Measurements from ENCODE around the gene HMCN2. TPM values are rescaled to one million over a fixed set of nuclear protein-coding genes. Genes with fewer than 3 reads are reported as not detected.

The HMCN2 gene
- total RNA-seq, 1 donor from 2014 or later: not detected

- DNase-seq (ENCODE audit: low read depth): no peak
- TF ChIP-seq CTCF (IDR thresholded peaks at IDR 0.05; ENCODE audit: insufficient read depth, low read length, poor library complexity, severe bottlenecking): no peak
- no peaks in the 10 kb centered on the region for H3K36me3 ChIP-seq (ENCODE audit: control insufficient read depth, insufficient read depth, low read length)
- no peak overlapping the region for H3K4me3 ChIP-seq (ENCODE audit: low read depth, low read length)
- H3K27me3 ChIP-seq (ENCODE audit: control insufficient read depth, insufficient read depth, low read length): peaks cover 13% of the 10 kb centered on the region
These were observed 137.3 kb downstream of the HMCN2 start for GRCh38 chr9:130402645-130403440.

GRCh38 chr9:130405657-130406257, 140.2 kb downstream of the HMCN2 start:
- peaks cover 10% of the 10 kb centered on the region for H3K27me3 ChIP-seq (ENCODE audit: control insufficient read depth, insufficient read depth, low read length)
- H3K4me3 ChIP-seq (ENCODE audit: low read depth, low read length): no peak overlapping the region
- no peak for DNase-seq (ENCODE audit: low read depth)
- H3K36me3 ChIP-seq (ENCODE audit: control insufficient read depth, insufficient read depth, low read length): no peaks in the 10 kb centered on the region
- no peak for TF ChIP-seq CTCF (IDR thresholded peaks at IDR 0.05; ENCODE audit: insufficient read depth, low read length, poor library complexity, severe bottlenecking)

GRCh38 chr9:130406278-130406895, 140.8 kb downstream of the HMCN2 start:
- Histone ChIP-seq H3K4me3 (ENCODE audit: low read depth, low read length) (no peak overlapping the region), H3K27me3 (ENCODE audit: control insufficient read depth, insufficient read depth, low read length) (peaks cover 10% of the 10 kb centered on the region), H3K36me3 (ENCODE audit: control insufficient read depth, insufficient read depth, low read length) (no peaks in the 10 kb centered on the region)
- no peak for TF ChIP-seq CTCF (IDR thresholded peaks at IDR 0.05; ENCODE audit: insufficient read depth, low read length, poor library complexity, severe bottlenecking)
- no peak for DNase-seq (ENCODE audit: low read depth)

- peaks cover 5% of the 10 kb centered on the region for H3K27me3 ChIP-seq (ENCODE audit: control insufficient read depth, insufficient read depth, low read length)
- no peak for TF ChIP-seq CTCF (IDR thresholded peaks at IDR 0.05; ENCODE audit: insufficient read depth, low read length, poor library complexity, severe bottlenecking)
These were observed 142.5 kb downstream of the HMCN2 start for GRCh38 chr9:130407916-130408663.

GRCh38 chr9:130408669-130409068, 143.1 kb downstream of the HMCN2 start:
- no peak for DNase-seq (ENCODE audit: low read depth)
- no peak for TF ChIP-seq CTCF (IDR thresholded peaks at IDR 0.05; ENCODE audit: insufficient read depth, low read length, poor library complexity, severe bottlenecking)
- Histone ChIP-seq H3K27me3 (ENCODE audit: control insufficient read depth, insufficient read depth, low read length) (peaks cover 4% of the 10 kb centered on the region), H3K36me3 (ENCODE audit: control insufficient read depth, insufficient read depth, low read length) (no peaks in the 10 kb centered on the region), H3K4me3 (ENCODE audit: low read depth, low read length) (no peak overlapping the region)

More at GRCh38 chr9:130407916-130408663, 142.5 kb downstream of the HMCN2 start:
- Histone ChIP-seq H3K36me3 (ENCODE audit: control insufficient read depth, insufficient read depth, low read length) (no peaks in the 10 kb centered on the region), H3K4me3 (ENCODE audit: low read depth, low read length) (no peak overlapping the region)
- no peak for DNase-seq (ENCODE audit: low read depth)

All from kidney epithelial cell (primary cell).